NOMO-1 treated with DMSO at 0.1 percent for 48 hours (cell line): ENCODE data around the gene ADGRA3.
"Not testable (repeated sequence)": the region's sequence is repeated elsewhere in the genome, so short reads cannot be mapped to it uniquely, and the experiment has no call there.

Experiments
- DNase-seq: peaks from one replicate; lab custom pipeline; 2025; ENCODE audit not compliant: unreplicated experiment; lab: John Stamatoyannopoulos, UW

ADGRA3 gene

GRCh38 chr4:22482250-22483127, 33.4 kb downstream of the ADGRA3 start:
- DNase-seq: no peak

DNA sequence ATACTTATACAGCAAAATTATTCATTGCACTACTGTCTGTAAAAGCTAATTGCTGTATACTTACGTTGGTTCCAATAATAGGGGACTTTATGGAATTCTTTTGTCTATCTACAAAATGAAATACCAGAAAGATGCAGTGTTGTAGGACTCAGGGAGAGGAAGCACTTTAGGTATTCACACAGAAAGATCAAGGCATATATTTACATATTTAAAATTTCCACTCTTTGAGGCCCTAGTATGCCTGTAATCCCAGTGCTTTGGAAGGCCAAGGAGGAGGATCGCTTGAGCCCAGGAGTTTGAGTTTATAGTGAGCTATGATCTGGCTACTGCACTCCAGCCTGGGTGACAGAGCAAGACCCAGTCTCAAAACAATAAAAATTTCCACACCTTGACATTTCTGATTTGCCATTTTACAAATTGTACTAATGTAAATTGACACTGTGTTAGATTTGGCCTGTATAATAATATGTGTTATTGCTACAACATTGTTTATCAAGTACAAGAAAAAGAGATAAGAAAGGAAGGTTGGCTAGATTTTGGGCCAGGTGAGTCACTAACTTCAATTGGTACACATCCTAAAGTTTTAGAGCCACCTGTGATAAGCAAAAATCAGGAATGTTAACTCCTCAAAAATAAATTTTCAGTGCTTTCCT, 35.1 kb downstream of the ADGRA3 start:
- DNase-seq: no peak

GRCh38 chr4:22478426-22478825, 37.4 kb downstream of the ADGRA3 start:
- no peak for DNase-seq

DNA sequence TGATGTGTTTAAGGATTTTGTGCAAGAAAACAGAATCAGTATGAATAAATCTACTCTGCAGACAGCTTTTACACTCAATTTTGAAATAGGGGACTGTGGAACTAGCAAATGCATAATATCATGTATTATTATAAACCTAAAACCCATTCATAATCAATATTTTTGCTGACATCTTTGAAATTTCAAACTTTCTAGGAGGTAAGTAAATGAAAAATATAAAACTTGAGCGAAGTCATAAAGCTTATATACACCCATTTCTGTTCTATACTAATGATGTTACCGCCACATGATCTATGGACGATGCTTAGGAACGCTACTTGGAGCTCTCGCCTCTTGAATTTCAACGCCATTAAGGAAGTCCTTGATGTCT, 38.1 kb downstream of the ADGRA3 start:
- DNase-seq: no peak

DNA sequence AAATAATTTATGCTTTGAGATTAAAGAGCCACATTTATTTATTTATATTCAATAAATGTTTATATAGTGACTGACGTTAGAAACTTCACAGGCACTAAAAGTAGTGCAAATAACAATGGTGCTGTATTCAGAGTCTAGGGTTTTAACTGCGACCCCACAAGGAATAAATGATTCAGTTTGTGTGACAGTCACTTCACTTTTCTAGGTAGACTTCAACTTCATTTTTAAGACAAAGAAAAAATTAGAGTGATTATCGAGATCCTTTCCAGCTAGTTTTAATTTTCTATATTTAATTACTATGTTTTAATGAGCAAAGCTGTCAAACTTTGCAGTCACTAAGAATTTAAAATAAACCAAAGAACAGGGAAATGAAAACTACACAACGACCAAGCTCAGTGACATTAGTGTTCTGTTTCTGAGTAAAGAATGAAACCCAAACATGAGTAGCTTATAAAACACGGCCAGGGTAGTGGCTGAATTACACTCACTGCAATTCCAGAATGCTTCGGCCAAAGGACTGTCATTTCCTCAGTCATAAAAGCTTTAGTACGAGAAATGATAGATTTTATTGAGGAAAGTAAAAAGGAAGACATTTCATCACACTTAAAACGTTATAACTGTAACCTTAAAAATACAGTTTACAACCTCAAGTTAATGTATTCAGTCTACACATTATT, 38.6 kb downstream of the ADGRA3 start:
- DNase-seq: no peak

DNA sequence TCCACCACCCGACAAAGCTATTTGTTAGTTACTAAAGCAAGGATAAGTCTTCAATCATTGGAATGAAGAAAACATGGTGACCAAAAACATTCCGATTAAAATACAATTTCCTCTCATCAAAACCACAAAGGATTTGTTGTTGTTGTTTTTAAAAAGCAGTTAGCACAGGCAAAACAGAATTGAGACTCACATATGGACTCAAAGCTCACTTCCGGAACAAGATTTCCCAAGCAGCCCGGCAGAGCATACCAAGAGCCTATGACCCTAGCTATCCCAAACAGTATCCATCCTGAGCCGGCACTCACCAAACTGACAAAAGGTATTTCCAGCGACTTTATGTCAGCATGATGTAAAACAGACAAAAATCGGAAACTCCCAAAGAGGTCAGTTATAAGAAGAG, 39.9 kb downstream of the ADGRA3 start:
- no peak for DNase-seq

- DNase-seq: not testable (repeated sequence)
These were observed 40.6 kb downstream of the ADGRA3 start for GRCh38 chr4:22475311-22475646.

- no peak for DNase-seq
These were observed 41.1 kb downstream of the ADGRA3 start for GRCh38 chr4:22474636-22475310.

DNA sequence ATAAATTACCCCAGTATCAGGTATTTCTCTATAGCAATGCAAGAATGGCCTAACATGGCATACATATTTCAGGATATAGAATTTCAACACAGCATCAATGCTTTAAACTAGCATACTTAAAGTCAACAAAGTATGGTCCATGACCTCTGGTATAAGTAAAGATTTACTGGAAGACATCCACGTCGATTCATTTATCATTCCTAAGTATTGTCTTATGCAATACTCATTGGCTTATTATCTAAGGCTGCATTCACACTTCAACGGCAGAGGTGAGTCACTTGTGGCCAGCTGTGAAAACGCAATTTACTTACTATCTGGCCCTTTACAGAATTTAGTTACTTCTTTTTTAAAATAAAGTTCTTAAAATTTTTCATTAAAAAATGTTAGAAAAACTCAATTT, 42.6 kb downstream of the ADGRA3 start:
- DNase-seq: peak; percentile 38

DNA sequence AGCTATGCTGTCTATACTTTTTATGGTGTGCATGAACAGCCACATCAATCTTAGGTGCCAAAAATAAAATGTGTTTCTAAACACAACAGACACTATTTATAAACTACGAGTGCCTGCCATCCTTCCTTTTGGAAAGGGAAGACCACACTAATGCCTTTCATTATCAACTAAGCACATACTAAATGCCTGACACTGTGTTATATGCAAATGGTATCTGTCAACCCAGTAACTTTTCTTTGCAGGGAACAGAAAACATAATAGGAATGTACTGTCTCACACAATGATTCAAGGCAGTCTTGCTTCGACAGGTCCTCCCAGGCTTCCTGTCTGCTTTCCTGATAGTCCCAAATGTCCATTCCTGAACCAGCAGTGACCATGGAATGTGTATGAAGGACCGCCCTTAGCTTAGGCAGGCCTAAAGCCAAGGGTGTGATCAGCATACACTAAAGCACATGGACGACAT, 43.8 kb downstream of the ADGRA3 start:
- DNase-seq: no peak

GRCh38 chr4:22471419-22471818, 44.4 kb downstream of the ADGRA3 start:
- no peak for DNase-seq

GRCh38 chr4:22466581-22466980, 49.3 kb downstream of the ADGRA3 start:
- no peak for DNase-seq

DNA sequence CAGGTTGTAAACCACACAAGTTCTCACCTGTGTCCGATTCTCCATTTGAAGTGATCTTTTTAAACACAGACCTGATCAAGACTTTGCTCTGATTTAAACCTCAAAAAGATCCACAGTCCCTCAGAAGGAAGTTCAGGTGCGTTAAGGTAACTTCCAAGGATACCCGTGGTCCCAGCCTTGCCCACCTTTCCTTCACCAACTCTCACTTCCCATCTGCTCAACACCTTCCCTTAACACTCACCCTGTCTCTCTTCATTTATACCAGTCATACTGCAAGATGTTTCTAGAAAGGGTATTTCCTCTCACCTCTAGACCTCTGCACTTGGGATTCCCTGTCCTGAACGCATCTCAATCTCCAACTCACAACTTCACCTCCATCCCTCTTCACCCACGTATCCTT, 49.9 kb downstream of the ADGRA3 start:
- DNase-seq: no peak

- no peak for DNase-seq
These were observed 50.5 kb downstream of the ADGRA3 start for GRCh38 chr4:22465349-22465748.

DNA sequence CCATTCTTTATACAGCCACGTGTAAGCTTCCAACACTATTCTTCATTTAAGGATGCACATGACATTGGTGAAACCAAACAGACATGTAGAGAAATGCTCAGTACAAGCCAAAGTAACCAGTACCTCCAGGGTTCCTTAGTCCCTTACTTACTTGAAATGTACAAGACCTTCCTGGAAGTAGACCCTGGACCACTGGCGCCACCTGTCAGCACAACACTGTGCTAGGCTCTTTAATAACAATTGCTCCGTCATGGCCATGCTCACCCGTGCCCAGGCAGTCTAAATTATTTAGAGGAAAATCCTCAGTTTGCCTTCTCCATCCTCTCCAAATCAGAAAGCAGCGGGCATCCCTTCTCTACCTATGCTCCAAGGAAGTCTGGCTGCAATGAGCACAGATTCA, 52.7 kb downstream of the ADGRA3 start:
- DNase-seq: no peak

DNA sequence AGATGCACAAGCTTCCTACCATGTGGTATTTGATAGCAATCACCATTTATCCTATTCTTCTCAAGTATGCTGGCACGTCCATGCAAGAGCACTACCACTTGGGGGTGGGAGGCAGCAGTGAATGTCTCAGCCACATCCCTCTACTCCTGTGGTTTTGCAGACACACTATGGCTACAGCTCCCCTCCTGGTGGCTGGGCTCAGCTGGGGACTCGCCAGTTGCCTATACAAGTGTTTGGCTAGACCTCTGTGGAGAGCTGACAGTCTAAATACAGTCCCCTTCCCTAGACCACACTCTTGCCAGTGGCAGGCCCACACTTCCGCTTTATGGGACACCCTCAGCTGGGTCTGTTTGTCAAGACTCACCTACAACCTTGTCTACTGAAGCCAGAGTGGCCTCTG, 53.2 kb downstream of the ADGRA3 start:
- no peak for DNase-seq

DNA sequence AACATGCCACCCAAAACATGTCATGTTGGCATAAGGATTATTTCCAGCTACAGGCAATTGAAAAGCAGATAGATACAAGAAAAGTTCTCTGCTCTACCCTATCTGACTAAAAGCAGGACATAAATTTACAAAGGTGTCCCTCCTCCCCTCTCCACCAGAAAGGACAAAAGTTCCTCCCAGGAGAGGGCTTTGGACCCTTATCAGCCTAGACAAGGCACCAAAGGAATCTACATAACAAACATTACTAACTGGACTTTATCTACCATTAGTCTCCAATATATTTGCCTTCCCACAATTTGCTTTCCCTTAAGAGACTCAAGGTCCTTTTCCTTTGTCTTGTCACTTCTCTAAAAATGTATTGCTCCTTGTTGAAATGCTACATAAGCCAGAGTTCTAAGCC, 55.6 kb downstream of the ADGRA3 start:
- no peak for DNase-seq

GRCh38 chr4:22458098-22458497, 57.8 kb downstream of the ADGRA3 start:
- no peak for DNase-seq

DNA sequence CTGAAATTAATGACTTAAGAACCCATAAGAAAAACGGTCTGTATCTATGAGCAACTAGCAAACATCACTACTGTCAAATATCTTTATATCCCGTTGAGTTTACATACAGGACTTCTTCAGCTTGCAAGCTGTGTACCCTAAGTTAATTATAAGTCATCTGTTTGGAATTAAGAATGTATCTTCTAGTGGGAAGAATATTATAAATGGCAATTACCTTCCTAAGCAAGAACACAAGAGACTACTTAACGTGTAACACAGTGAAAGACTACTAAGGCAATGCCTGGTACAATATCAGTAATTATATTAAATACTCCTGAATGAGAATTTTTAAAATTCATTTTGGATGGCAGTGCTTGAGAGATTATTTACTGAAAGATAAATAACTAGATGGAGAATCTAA, 58.5 kb downstream of the ADGRA3 start:
- DNase-seq: no peak

DNA sequence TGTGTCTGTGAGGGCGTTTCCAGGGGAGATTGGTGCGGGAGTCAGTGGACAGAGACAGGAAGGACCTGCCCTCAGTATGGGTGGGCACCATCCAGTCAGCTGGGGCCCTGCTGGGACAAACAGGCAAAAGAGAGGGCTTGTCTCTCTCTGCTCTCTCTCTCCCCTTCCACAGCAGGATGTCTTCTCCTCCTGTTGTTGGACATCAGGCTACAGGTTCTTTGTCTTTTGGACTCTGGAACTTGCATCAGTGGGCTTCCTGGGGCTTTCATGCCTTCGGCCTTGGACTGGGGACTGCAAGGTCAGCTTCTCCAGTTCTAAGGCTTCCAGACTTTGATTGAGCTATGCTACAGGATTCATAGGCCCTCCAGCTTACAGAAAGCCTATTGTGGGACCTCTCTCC, 59.6 kb downstream of the ADGRA3 start:
- DNase-seq: no peak

DNA sequence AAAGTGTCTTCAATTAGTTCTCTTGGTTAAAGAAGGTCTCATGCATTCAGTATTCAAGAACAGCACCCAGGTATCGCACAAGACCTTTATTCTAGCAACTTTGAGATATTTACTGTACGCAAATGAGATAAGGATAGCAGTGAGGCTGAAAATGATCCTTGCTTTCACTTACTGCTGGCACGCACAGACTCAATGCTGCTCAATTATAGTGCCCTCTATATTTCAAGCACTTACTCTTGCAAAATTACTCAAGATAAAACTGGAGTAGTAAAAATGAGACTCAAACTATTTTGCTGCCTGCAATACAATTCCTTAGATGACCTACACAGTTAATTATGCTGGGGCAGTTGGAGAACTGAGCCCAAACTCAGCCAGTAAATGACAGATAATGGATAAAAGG, 60.9 kb downstream of the ADGRA3 start:
- DNase-seq: no peak
